Measurements from ENCODE around the gene PDGFD. TPM values are rescaled to one million over a fixed set of nuclear protein-coding genes. Genes with fewer than 3 reads are reported as not detected.

Gene PDGFD
- polyA plus RNA-seq, 1 of the 3 experiments (the other 2 are of a cell fraction): 4.8 TPM

GRCh38 chr11:104011044-104011443 lies 152.9 kb downstream of the PDGFD start (continued):
- TF ChIP-seq RAD21 (IDR thresholded peaks at IDR 0.05; ENCODE audit: low read length) (no peak), YY1 (IDR thresholded peaks at IDR 0.05; ENCODE audit: low read depth) (no peak), RFX5 (IDR thresholded peaks at IDR 0.05; ENCODE audit: low read length) (no peak), SIN3A (IDR thresholded peaks at IDR 0.05; ENCODE audit: borderline replicate concordance, low read depth, low read length) (no peak), USF2 (IDR thresholded peaks at IDR 0.05; ENCODE audit: borderline replicate concordance, low read depth, low read length) (no peak), JUND (IDR thresholded peaks at IDR 0.05) (no peak)

- TF ChIP-seq, protein P1, sequence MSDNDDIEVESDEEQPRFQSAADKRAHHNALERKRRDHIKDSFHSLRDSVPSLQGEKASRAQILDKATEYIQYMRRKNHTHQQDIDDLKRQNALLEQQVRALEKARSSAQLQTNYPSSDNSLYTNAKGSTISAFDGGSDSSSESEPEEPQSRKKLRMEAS (IDR thresholded peaks at IDR 0.05; ENCODE audit: low read depth): no peak
- TF ChIP-seq SIN3A (IDR thresholded peaks at IDR 0.05; ENCODE audit: borderline replicate concordance, low read depth, low read length) (no peak), ELF1 (IDR thresholded peaks at IDR 0.05) (no peak), TAF1 (IDR thresholded peaks at IDR 0.05; ENCODE audit: borderline replicate concordance, low read depth, low read length) (no peak), MEF2A (IDR thresholded peaks at IDR 0.05; ENCODE audit: borderline replicate concordance, low read depth) (no peak), FOSL2 (IDR thresholded peaks at IDR 0.05; ENCODE audit: borderline replicate concordance, low read depth) (no peak), NFIC (IDR thresholded peaks at IDR 0.05; ENCODE audit: borderline replicate concordance) (no peak), NRF1 (IDR thresholded peaks at IDR 0.05; ENCODE audit: low read depth, low read length) (no peak), EP300 (IDR thresholded peaks at IDR 0.05; ENCODE audit: borderline replicate concordance in 1 of 2, low read depth in 1 of 2, low read length in 1 of 2) (no peak), RAD21 (IDR thresholded peaks at IDR 0.05; ENCODE audit: low read length) (no peak), FOXJ3 (CRISPR knock-in tag; IDR thresholded peaks at IDR 0.05) (no peak), CHD2 (IDR thresholded peaks at IDR 0.05; ENCODE audit: low read length, partially characterized antibody) (no peak), RFX5 (IDR thresholded peaks at IDR 0.05; ENCODE audit: low read length) (no peak), REST (IDR thresholded peaks at IDR 0.05; ENCODE audit: low read depth, low read length) (no peak), USF2 (IDR thresholded peaks at IDR 0.05; ENCODE audit: borderline replicate concordance, low read depth, low read length) (no peak), POLR2AphosphoS5 (IDR thresholded peaks at IDR 0.05; ENCODE audit: low read depth, low read length) (no peak), GATA2 (CRISPR knock-in tag; IDR thresholded peaks at IDR 0.05) (no peak), TEAD4 (IDR thresholded peaks at IDR 0.05; ENCODE audit: borderline replicate concordance, insufficient read depth) (no peak), GABPA (IDR thresholded peaks at IDR 0.05; ENCODE audit: low read depth) (no peak)
- TF ChIP-seq, protein P2, sequence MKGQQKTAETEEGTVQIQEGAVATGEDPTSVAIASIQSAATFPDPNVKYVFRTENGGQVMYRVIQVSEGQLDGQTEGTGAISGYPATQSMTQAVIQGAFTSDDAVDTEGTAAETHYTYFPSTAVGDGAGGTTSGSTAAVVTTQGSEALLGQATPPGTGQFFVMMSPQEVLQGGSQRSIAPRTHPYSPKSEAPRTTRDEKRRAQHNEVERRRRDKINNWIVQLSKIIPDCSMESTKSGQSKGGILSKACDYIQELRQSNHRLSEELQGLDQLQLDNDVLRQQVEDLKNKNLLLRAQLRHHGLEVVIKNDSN (IDR thresholded peaks at IDR 0.05; ENCODE audit: borderline replicate concordance, low read depth): no peak
- Histone ChIP-seq H3K79me2 (ENCODE audit: insufficient read depth) (no peaks in the 10 kb centered on the region), H2AFZ (ENCODE audit: low read depth) (no peak overlapping the region), H4K20me1 (ENCODE audit: insufficient read depth) (no peaks in the 10 kb centered on the region), H3K27ac (ENCODE audit: low read depth in 2 of 2, low read length in 1 of 2) (no peak overlapping the region), H3K4me2 (no peak overlapping the region), H3K27me3 (ENCODE audit: insufficient read depth) (no peaks in the 10 kb centered on the region), H3K36me3 (replicated peaks in 1 of 2; ENCODE audit: control insufficient read depth in 1 of 2, insufficient read depth in 2 of 2, low read length in 1 of 2) (no peaks in the 10 kb centered on the region), H3K4me1 (ENCODE audit: control insufficient read depth in 1 of 2, insufficient read depth in 2 of 2, low read depth in 1 of 2, low read length in 1 of 2) (no peaks in the 10 kb centered on the region), H3K4me3 (ENCODE audit: low read depth in 2 of 2, low read length in 1 of 2) (no peak overlapping the region), H3K9me2 (no peaks in the 10 kb centered on the region), H3F3A (replicated peaks; ENCODE audit: insufficient read depth) (no peaks in the 10 kb centered on the region), H3K9ac (no peak overlapping the region), H3K9me3 (no peaks in the 10 kb centered on the region; the same call in 1 of the 2 replicates)
- ChIA-PET POLR2A (no interaction called here), CTCF (no interaction called here)
- DNase-seq: no peak
- 94% methylated on average over 3 of the region's 3 CpGs for WGBS (ENCODE audit: low lambda C conversion rate)
Measured at GRCh38 chr11:104009744-104010143, 154.2 kb downstream of the PDGFD start.
